Measurements from ENCODE around the gene ANKRD11. TPM values are rescaled to one million over a fixed set of nuclear protein-coding genes. Genes with fewer than 3 reads are reported as not detected.

ANKRD11 gene
- total RNA-seq, 1 experiment from 2014 or later, result 99.4 TPM

- ChIA-PET POLR2A (interaction anchor here (0.5 to 0.7 kb wide), 3 partner anchors 22 to 185 kb away, joined by 3 to 12 read pairs (median 6); no protein-coding TSS in a partner anchor), CTCF (no interaction called here)
- TF ChIP-seq TCF7L2 (IDR thresholded peaks at IDR 0.05; ENCODE audit: low read depth, low read length) (peak; percentile 23; the same call in 1 of the 2 replicates), CTCF (IDR thresholded peaks at IDR 0.05) (no peak)
- BruUV-seq (replicated peaks), result no TSS peak
- Histone ChIP-seq H3K4me3 (ENCODE audit: low read depth in 2 of 2, low read length in 2 of 2) (peak overlapping the region in 1 of 2 experiments; percentile 15; a peak in 1 of 4 replicates), H3K27me3 (ENCODE audit: control insufficient read depth, insufficient read depth, low read length) (no peaks in the 10 kb centered on the region), H3K4me1 (ENCODE audit: control insufficient read depth, insufficient read depth, low read length) (peaks cover 93% of the 10 kb centered on the region), H3K27ac (ENCODE audit: low read length) (peak overlapping the region; percentile 93), H3K9me3 (ENCODE audit: control insufficient read depth, insufficient read depth, low read depth, low read length) (no peaks in the 10 kb centered on the region), H3K36me3 (ENCODE audit: control insufficient read depth, insufficient read depth, low read length) (no peaks in the 10 kb centered on the region)
- in situ Hi-C loops (cut with HindIII; ENCODE audit: low pct_unique_long_range_greater_than_20kb, low sequenced_read_pairs) (no loop called here), intact Hi-C loops (cut with micrococcal nuclease; ENCODE audit: unreplicated experiment) (no loop called here)
- no peak for DNase-seq (ENCODE audit: low read depth, low spot score)
- ATAC-seq, result peak; percentile 49
Measured at GRCh38 chr16:89322321-89323119, 167.8 kb downstream of the ANKRD11 start.

- intact Hi-C loops (cut with micrococcal nuclease; ENCODE audit: unreplicated experiment) (no loop called here), in situ Hi-C loops (cut with HindIII; ENCODE audit: low pct_unique_long_range_greater_than_20kb, low sequenced_read_pairs) (no loop called here)
- peak overlapping the region; percentile 86 for H3K27ac ChIP-seq (ENCODE audit: low read length)
- BruUV-seq (replicated peaks), result no TSS peak
- H3K4me3 ChIP-seq (ENCODE audit: low read depth in 2 of 2, low read length in 2 of 2), result peak overlapping the region; percentile 14 to 42
- H3K4me1 ChIP-seq (ENCODE audit: control insufficient read depth, insufficient read depth, low read length), result peaks cover 93% of the 10 kb centered on the region
- peak; percentile 37 for ATAC-seq
- CTCF ChIA-PET, result no interaction called here
- no peaks in the 10 kb centered on the region for H3K27me3 ChIP-seq (ENCODE audit: control insufficient read depth, insufficient read depth, low read length)
- no peak for DNase-seq (ENCODE audit: low read depth, low spot score)
- no peaks in the 10 kb centered on the region for H3K9me3 ChIP-seq (ENCODE audit: control insufficient read depth, insufficient read depth, low read depth, low read length)
- H3K36me3 ChIP-seq (ENCODE audit: control insufficient read depth, insufficient read depth, low read length), result no peaks in the 10 kb centered on the region
- no peak for TF ChIP-seq SIN3A (IDR thresholded peaks at IDR 0.05; ENCODE audit: borderline replicate concordance, insufficient read depth, low read depth, low read length)
- TF ChIP-seq POLR2AphosphoS5 (IDR thresholded peaks at IDR 0.05; ENCODE audit: low read depth, low read length), result no peak
- TF ChIP-seq TCF7L2 (IDR thresholded peaks at IDR 0.05; ENCODE audit: low read depth, low read length), result no peak
- TF ChIP-seq, protein P1, sequence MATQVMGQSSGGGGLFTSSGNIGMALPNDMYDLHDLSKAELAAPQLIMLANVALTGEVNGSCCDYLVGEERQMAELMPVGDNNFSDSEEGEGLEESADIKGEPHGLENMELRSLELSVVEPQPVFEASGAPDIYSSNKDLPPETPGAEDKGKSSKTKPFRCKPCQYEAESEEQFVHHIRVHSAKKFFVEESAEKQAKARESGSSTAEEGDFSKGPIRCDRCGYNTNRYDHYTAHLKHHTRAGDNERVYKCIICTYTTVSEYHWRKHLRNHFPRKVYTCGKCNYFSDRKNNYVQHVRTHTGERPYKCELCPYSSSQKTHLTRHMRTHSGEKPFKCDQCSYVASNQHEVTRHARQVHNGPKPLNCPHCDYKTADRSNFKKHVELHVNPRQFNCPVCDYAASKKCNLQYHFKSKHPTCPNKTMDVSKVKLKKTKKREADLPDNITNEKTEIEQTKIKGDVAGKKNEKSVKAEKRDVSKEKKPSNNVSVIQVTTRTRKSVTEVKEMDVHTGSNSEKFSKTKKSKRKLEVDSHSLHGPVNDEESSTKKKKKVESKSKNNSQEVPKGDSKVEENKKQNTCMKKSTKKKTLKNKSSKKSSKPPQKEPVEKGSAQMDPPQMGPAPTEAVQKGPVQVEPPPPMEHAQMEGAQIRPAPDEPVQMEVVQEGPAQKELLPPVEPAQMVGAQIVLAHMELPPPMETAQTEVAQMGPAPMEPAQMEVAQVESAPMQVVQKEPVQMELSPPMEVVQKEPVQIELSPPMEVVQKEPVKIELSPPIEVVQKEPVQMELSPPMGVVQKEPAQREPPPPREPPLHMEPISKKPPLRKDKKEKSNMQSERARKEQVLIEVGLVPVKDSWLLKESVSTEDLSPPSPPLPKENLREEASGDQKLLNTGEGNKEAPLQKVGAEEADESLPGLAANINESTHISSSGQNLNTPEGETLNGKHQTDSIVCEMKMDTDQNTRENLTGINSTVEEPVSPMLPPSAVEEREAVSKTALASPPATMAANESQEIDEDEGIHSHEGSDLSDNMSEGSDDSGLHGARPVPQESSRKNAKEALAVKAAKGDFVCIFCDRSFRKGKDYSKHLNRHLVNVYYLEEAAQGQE (IDR thresholded peaks at IDR 0.05; ENCODE audit: insufficient read depth in 1 of 2, low read depth in 2 of 2, low read length in 1 of 2), result no peak
- no peak for TF ChIP-seq CTCF (IDR thresholded peaks at IDR 0.05)
- POLR2A ChIA-PET, result no interaction called here
Measured at GRCh38 chr16:89320782-89321501, 169.4 kb downstream of the ANKRD11 start.

Data from Panc1 (cell line).